HG03060 (cell line): ENCODE data around the gene SELENOS.

Experiments used
- ATAC-seq: cut with Tn5 transposase; IDR thresholded peaks from one replicate; pipeline ENCODE4 v1.9.1; 2021; ENCODE audit warnings: low read depth, moderate number of reproducible peaks; ENCODE audit not compliant: unreplicated experiment

Gene SELENOS

GRCh38 chr15:101277038-101277822 is at the start of gene SELENOS:
Gene SELENOS (minus strand): TSS chr15:101277485. CDS start chr15:101277417, 68 bp downstream.
- peak; percentile 24 for ATAC-seq

- no peak for ATAC-seq
Observed at GRCh38 chr15:101326462-101327146, 49.3 kb upstream of the SELENOS start.

GRCh38 chr15:101326026-101326315 is 48.7 kb upstream of the SELENOS start:
- ATAC-seq, result no peak

GRCh38 chr15:101325263-101326025 is 48.2 kb upstream of the SELENOS start:
- ATAC-seq, result no peak

DNA sequence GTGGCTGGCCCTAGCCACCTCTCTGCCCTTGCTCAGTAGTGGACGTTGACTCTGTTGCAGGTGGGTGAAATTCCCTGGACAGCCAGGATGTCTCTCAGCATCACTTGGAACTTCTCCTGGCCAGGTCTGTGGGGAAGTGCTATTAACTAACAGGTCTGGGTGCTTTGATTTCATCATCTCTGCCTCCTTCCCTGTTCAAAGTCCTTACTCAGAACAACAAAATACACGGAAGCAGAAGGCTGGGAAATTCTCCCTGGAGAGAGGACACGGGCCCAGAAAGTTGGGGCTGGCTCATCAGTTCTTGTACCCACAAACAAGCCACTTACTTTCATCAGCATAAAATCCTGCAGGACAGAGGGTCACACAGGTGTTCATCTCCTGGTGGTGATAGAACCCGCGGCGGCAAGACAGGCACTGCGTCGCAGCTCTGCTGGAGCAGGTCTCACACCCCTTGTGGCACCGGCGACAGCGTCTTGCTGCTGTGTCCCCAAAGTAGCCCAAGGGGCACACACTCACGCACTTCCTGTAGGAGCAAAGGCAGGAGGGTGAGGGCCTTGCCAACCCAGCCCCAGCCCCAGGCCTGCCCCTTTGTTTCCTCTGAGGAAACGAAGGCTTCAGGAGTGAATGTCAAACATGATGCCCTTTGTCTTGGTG is 47.4 kb upstream of the SELENOS start:
- ATAC-seq, result no peak

GRCh38 chr15:101323793-101324523 is 46.7 kb upstream of the SELENOS start:
- no peak for ATAC-seq

DNA sequence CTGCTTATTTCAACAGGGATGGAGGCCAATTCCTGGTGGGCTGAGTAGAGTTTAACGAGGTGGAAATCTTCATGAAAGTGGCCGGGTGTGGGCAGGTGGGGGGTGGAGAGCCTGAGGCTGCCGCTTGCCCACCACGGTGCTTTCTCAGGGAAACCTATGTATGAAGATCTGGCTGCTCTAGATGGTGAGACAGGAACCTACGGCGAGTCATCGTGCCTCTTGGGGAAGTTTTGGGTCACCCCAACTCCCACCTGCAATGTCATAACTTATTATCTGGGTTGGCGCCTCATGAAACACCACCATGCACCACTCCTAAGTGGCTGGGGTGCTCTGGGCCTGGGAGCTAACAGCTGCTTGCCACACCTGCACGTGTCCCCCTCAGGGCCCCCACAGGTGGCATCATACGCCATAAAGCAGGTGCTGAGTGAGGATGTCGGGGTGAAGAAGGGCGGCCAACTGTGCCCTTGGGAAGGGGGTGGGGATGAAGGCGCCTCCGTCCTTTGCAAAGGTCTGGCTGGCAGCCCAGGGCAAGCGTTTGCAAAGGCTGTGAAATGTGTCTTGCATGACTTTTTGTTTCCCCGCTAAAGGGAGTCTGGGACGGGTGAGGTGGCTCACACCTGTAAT is 45.7 kb upstream of the SELENOS start:
- ATAC-seq, result no peak

DNA sequence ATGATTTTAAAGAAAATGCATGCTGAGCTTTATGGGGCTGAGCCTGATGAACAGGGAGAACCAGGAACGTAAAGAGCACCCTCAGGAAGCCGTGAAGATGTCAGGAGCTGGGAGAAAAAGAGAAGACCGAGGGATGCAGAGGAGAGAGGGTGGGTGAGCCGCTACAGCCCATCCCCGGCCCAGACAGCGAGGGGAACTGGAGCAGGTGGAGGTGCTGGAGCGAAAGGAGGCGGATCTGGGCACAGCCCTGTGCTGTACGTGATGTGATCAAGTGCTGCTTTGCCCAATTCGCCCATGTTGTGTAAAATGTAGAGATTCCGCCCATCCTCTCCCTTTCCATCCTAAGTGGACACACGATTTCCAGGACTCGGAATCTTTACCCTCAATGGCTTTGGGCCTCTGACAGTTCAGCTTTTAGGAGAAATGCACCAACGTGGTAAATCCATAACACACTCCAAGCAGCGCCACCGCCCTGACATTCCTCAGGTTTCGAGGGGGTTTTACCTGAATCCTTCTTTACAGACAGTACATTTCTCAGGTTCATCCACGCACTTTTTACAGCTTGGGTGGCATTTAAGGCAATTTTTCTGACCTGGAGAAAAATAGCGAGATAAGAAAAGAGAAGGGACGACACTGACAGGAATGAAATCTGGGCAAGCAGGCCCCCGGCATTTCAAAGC is 44.9 kb upstream of the SELENOS start:
- no peak for ATAC-seq

- ATAC-seq, result no peak
Observed at GRCh38 chr15:101320501-101321052, 43.3 kb upstream of the SELENOS start.

GRCh38 chr15:101318839-101319238 is 41.6 kb upstream of the SELENOS start:
- ATAC-seq, result no peak

GRCh38 chr15:101318147-101318819 is 41.0 kb upstream of the SELENOS start:
- ATAC-seq, result no peak

- ATAC-seq, result no peak
Observed at GRCh38 chr15:101317336-101317872, 40.1 kb upstream of the SELENOS start.

GRCh38 chr15:101316529-101316928 is 39.2 kb upstream of the SELENOS start:
- no peak for ATAC-seq

DNA sequence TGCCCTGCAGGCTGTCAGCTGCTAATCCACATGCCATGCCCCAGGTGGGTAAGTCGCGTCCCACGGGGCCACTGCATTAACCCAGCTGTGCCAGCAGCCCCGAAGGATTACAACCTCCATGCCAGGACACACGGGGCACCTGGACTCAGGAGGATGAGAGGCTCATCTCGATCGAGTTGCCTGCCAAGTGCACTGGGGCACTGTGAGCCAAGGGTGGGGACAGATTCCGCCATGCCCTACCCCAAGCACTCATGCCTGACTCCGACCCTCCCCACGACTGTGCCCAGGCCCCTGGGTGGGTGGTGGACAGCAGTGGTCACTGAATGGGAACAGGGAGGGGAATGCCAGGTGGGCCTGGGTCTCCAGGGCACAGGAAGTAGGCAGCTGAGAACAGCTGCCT is 38.5 kb upstream of the SELENOS start:
- ATAC-seq, result no peak

- ATAC-seq, result no peak
Observed at GRCh38 chr15:101314336-101315125, 37.2 kb upstream of the SELENOS start.

GRCh38 chr15:101313041-101313761 is 35.9 kb upstream of the SELENOS start:
- no peak for ATAC-seq

DNA sequence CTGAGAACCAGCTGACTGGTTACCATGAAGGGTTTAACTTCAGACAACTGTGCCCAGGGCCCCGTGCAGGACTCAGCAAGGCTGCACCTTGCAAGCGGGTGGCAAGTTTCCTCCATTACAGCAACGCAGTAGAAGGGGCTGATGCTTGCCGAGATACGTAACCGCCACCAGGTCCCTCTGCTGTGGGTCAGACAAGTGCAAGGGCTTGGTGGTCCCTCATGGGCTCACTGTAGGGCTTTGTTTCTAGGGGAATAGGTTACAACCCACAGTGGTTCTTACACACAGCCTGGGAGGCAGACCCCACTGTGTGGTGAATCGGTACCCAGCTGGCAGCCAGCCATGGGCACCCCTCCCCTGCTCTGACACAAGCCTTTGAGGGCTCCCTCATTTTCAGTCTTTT is 33.2 kb upstream of the SELENOS start:
- no peak for ATAC-seq
